ENCODE measurements around the gene TLL1. TPM values are rescaled to one million over a fixed set of nuclear protein-coding genes. Genes with fewer than 3 reads are reported as not detected.

TLL1 gene
- total RNA-seq, 1 experiment from 2014 or later = not detected

DNA sequence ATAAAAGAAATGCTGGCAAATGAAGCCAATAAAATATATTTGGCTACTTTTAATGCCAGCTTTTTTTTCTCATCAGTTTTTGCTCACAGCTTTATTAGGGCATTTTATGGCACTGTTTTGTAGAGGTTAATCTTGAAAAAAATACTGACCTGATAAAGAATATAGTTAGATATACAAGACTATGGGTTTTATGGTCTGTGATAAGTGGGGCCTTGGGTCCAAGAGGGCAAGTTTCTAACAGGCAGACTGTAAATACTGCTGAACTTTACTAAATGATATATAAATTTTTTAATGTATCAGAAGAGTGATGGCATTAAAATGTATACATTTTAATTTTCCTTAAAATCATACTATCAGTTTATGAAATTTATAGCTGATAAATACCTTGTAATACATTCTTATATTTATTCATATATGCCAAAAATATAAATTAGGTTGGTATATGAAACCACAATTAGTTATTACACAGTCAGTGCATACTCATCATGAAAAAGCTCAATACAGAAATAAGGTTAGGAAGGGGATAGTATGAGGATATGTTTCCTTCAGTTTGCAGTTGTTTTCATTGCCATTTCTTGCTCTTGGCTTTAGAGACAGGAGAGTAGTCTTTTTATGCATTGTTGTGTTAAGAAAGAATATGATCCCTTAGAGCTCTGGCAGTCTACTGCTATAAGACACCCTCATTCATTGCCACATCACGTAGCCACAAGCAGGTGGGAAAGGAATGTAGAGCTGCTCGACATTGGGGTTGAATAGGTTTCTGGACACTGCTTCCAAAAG, 146.6 kb downstream of the TLL1 start:
- no peaks in the 10 kb centered on the region for H3K27me3 ChIP-seq (ENCODE audit: insufficient read depth, low read length)
- H3K9ac ChIP-seq (ENCODE audit: extremely low read depth, insufficient read length, low read length) = no peak overlapping the region
- no peak overlapping the region for H3K14ac ChIP-seq (ENCODE audit: insufficient read depth, low read length)
- no peak overlapping the region for H2BK15ac ChIP-seq (ENCODE audit: low read depth, low read length)
- no peak overlapping the region for H3K18ac ChIP-seq (ENCODE audit: insufficient read length, low read depth, low read length)
- H2BK120ac ChIP-seq (ENCODE audit: low read depth, low read length, poor library complexity, severe bottlenecking) = no peak overlapping the region
- H3K4me1 ChIP-seq (ENCODE audit: insufficient read depth, low read length) = no peaks in the 10 kb centered on the region
- TF ChIP-seq, protein P1, sequence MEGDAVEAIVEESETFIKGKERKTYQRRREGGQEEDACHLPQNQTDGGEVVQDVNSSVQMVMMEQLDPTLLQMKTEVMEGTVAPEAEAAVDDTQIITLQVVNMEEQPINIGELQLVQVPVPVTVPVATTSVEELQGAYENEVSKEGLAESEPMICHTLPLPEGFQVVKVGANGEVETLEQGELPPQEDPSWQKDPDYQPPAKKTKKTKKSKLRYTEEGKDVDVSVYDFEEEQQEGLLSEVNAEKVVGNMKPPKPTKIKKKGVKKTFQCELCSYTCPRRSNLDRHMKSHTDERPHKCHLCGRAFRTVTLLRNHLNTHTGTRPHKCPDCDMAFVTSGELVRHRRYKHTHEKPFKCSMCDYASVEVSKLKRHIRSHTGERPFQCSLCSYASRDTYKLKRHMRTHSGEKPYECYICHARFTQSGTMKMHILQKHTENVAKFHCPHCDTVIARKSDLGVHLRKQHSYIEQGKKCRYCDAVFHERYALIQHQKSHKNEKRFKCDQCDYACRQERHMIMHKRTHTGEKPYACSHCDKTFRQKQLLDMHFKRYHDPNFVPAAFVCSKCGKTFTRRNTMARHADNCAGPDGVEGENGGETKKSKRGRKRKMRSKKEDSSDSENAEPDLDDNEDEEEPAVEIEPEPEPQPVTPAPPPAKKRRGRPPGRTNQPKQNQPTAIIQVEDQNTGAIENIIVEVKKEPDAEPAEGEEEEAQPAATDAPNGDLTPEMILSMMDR (conservative IDR thresholded peaks at IDR 0.05) = no peak
- DNase-seq = no peak
- H2BK12ac ChIP-seq (ENCODE audit: insufficient read length, low read depth, low read length) = no peak overlapping the region
- WGBS (ENCODE audit: extremely low coverage, insufficient read length, low lambda C conversion rate) = no CpG with 5 or more reads among the region's 2 CpGs
- H3K9me3 ChIP-seq (ENCODE audit: control insufficient read depth, low read depth, low read length) = no peaks in the 10 kb centered on the region
- no peaks in the 10 kb centered on the region for H3K23me2 ChIP-seq (ENCODE audit: insufficient read length, low read depth, low read length, poor library complexity, severe bottlenecking)
- no peaks in the 10 kb centered on the region for H3K9me3 Mint-ChIP-seq
- H3K4me2 ChIP-seq (ENCODE audit: insufficient read depth, insufficient read length, low read length) = no peak overlapping the region
- no peak overlapping the region for H3K56ac ChIP-seq (ENCODE audit: insufficient read length, low read depth, low read length)
- no peak overlapping the region for H2AFZ ChIP-seq (ENCODE audit: low read length)
- H3K27ac Mint-ChIP-seq = no peak overlapping the region
- no peak overlapping the region for H4K5ac ChIP-seq (ENCODE audit: insufficient read length, low read depth, low read length)
- H2BK5ac ChIP-seq (ENCODE audit: insufficient read length, low read length) = no peak overlapping the region
- no peak overlapping the region for H3K4me3 Mint-ChIP-seq
- no peak overlapping the region for H3K23ac ChIP-seq (ENCODE audit: insufficient read length, low read depth, low read length)
- H3T11ph ChIP-seq (ENCODE audit: low read length) = no peak overlapping the region
- no peaks in the 10 kb centered on the region for H3K27me3 Mint-ChIP-seq (ENCODE audit: low read depth)
- no peak overlapping the region for H4K8ac ChIP-seq (replicated peaks; ENCODE audit: insufficient read length, low read depth, low read length)
- H3K79me1 ChIP-seq (ENCODE audit: insufficient read depth, low read depth, low read length, poor library complexity, severe bottlenecking) = no peaks in the 10 kb centered on the region
- no peak overlapping the region for H4K91ac ChIP-seq (ENCODE audit: insufficient read length, low read depth, low read length)
- no peaks in the 10 kb centered on the region for H4K20me1 ChIP-seq (ENCODE audit: control insufficient read depth, insufficient read depth, insufficient read length)
- no peak overlapping the region for H3K4ac ChIP-seq (ENCODE audit: low read depth, low read length)
- no peaks in the 10 kb centered on the region for H3K4me1 Mint-ChIP-seq
- H3K79me2 ChIP-seq (ENCODE audit: insufficient read depth, low read length) = no peaks in the 10 kb centered on the region
- H2AK5ac ChIP-seq (ENCODE audit: insufficient read length, low read length) = no peak overlapping the region
- no peak overlapping the region for H3K27ac ChIP-seq (ENCODE audit: insufficient read length, low read depth, low read length)
- H3K36me3 Mint-ChIP-seq (ENCODE audit: insufficient read depth in 1 of 3, low read depth in 3 of 3) = no peaks in the 10 kb centered on the region
- H2BK20ac ChIP-seq (ENCODE audit: low read depth, low read length, poor library complexity, severe bottlenecking) = no peak overlapping the region
